HL-60 (cell line): Measurements from ENCODE around the gene HMOX1.

ENCODE experiments used
- DNase-seq, 2 experiments: peaks; one replicate each; pipeline ENCODE4 v3.0.0-alpha.2; 2010 to 2020; ENCODE audit warnings: low read depth in 1 of 2, low spot score in 1 of 2
- H3K27ac ChIP-seq: fragments of 250-450 bp; sonication (Bioruptor Pico); replicated peaks from 2 replicates; pipeline ENCODE4 v1.5.1; 2020; ENCODE audit warnings: mild to moderate bottlenecking, moderate library complexity
- H3K27me3 ChIP-seq: fragments of 250-450 bp; sonication (Bioruptor Pico); 2 replicates; pipeline ENCODE4 v1.5.1; 2021; ENCODE audit warnings: mild to moderate bottlenecking, moderate library complexity; ENCODE audit not compliant: insufficient read depth, poor library complexity, severe bottlenecking
- H3K4me3 ChIP-seq: replicated peaks from 2 replicates; pipeline ENCODE4 v1.5.1; 2011; ENCODE audit warnings: mild to moderate bottlenecking, control low read depth, low read length; ENCODE audit not compliant: insufficient read depth
- CTCF ChIP-seq: IDR thresholded peaks from one replicate; pipeline ENCODE4 v1.5.1; 2011; ENCODE audit warnings: low read length, control low read depth, inconsistent platforms; ENCODE audit not compliant: insufficient read depth
- GABPA ChIP-seq: IDR thresholded peaks from 2 replicates; pipeline ENCODE4 v1.6.1; 2012; ENCODE audit warnings: low read depth
- POLR2AphosphoS5 ChIP-seq: IDR thresholded peaks from 2 replicates; pipeline ENCODE4 v1.6.1; 2012; ENCODE audit warnings: low read depth
- SPI1 ChIP-seq: IDR thresholded peaks from 2 replicates; pipeline ENCODE4 v1.6.1; 2012; ENCODE audit warnings: low read depth, mild to moderate bottlenecking, borderline replicate concordance
- TF ChIP-seq, protein P1 (sequence below): IDR thresholded peaks from 2 replicates; pipeline ENCODE4 v1.6.1; 2012; ENCODE audit warnings: low read depth; ENCODE audit not compliant: insufficient replicate concordance

The HMOX1 gene

DNA sequence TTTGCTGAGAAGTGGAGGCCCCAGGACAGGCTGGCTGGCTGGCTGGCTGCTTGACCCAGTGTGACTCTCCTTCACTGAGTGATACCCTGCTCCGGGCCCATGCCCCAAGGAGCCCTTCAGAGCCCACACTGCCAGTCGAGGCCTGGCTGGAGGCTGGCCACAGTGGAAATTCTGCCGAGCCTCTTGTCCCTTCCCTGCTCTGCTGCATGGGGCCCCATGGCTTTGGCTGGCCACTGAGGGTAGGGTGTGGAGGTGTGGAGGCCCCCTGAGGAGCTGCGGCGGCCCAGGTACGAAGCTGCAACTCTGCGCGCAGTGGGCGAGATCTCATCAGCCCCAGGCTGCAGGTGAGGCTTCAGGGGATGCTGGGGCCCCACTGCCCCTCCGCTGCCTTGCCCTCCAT is 33.4 kb upstream of the HMOX1 start:
- peaks cover 4% of the 10 kb centered on the region for H3K27me3 ChIP-seq
- TF ChIP-seq POLR2AphosphoS5, result no peak
- TF ChIP-seq, protein P1, sequence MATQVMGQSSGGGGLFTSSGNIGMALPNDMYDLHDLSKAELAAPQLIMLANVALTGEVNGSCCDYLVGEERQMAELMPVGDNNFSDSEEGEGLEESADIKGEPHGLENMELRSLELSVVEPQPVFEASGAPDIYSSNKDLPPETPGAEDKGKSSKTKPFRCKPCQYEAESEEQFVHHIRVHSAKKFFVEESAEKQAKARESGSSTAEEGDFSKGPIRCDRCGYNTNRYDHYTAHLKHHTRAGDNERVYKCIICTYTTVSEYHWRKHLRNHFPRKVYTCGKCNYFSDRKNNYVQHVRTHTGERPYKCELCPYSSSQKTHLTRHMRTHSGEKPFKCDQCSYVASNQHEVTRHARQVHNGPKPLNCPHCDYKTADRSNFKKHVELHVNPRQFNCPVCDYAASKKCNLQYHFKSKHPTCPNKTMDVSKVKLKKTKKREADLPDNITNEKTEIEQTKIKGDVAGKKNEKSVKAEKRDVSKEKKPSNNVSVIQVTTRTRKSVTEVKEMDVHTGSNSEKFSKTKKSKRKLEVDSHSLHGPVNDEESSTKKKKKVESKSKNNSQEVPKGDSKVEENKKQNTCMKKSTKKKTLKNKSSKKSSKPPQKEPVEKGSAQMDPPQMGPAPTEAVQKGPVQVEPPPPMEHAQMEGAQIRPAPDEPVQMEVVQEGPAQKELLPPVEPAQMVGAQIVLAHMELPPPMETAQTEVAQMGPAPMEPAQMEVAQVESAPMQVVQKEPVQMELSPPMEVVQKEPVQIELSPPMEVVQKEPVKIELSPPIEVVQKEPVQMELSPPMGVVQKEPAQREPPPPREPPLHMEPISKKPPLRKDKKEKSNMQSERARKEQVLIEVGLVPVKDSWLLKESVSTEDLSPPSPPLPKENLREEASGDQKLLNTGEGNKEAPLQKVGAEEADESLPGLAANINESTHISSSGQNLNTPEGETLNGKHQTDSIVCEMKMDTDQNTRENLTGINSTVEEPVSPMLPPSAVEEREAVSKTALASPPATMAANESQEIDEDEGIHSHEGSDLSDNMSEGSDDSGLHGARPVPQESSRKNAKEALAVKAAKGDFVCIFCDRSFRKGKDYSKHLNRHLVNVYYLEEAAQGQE, result no peak
- no peak for TF ChIP-seq SPI1
- TF ChIP-seq CTCF, result no peak
- TF ChIP-seq GABPA, result no peak
- no peak overlapping the region for H3K4me3 ChIP-seq
- no peak overlapping the region for H3K27ac ChIP-seq
- no peak for DNase-seq

DNA sequence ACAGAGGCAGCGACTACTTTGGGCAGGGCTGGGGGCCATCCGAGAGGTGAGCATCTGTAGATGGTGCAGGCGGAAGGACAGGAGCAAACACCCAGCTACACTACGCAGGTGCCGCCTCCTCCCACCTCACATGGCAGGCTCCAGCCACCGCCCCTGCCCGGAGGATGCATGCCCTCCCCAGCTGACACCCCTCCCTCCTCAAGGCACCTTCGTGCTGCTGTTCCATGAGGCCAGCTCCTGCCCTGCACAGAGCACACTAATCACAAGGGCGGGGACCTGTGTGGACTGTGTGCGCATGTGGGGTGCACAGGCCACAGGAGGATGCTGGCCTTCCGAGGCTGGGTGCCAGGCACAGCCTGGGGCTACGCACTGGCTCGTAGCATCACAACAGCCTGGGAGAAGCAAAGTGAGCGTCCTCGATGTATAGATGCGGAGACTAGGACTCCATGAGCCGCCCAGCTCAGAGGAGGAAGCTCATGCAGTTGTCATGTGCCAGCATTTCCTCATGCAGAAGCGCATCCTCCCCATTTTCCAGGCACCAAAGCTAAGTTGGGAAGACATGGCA is 32.8 kb upstream of the HMOX1 start:
- H3K27ac ChIP-seq, result no peak overlapping the region
- TF ChIP-seq SPI1, result no peak
- no peak; the same call in 1 of the 2 replicates for TF ChIP-seq POLR2AphosphoS5
- no peak for TF ChIP-seq GABPA
- TF ChIP-seq, protein P1, result no peak
- no peak for TF ChIP-seq CTCF
- no peak for DNase-seq
- no peak overlapping the region for H3K4me3 ChIP-seq
- H3K27me3 ChIP-seq, result peaks cover 4% of the 10 kb centered on the region

GRCh38 chr22:35348703-35349102 is 32.2 kb upstream of the HMOX1 start:
- H3K27ac ChIP-seq, result no peak overlapping the region
- DNase-seq, result no peak
- TF ChIP-seq SPI1 (no peak), CTCF (no peak), POLR2AphosphoS5 (0 out of 2 replicates have a peak, but pooled peaks have one; percentile 16), GABPA (no peak)
- TF ChIP-seq, protein P1, result no peak
- H3K27me3 ChIP-seq, result peaks cover 4% of the 10 kb centered on the region
- no peak overlapping the region for H3K4me3 ChIP-seq
